Posterior cingulate gyrus (tissue), 11 donors: ENCODE results near the gene RGS17.
"Not testable (repeated sequence)": the region's sequence is repeated elsewhere in the genome, so short reads cannot be mapped to it uniquely, and the experiment has no call there.

Experiments used
- DNase-seq, 10 donors: peaks; one replicate each; pipeline versions ENCODE4 v3.0.0 to v3.0.0-alpha.2; 2020 to 2021; ENCODE audit warnings: mixed read lengths in 3 of 10
- intact Hi-C: fragments of 100-400 bp; cut with DNase I; formaldehyde crosslinking; loops from one replicate; pipeline ENCODE4 v1.15.1; 2023

RGS17 gene

GRCh38 chr6:153131037-153131981 is at the start of gene RGS17:
Gene RGS17, minus strand, starts transcription at chr6:153131282. Its CDS starts 87,264 bp downstream, at chr6:153044018.
- peak; percentile 37 to 92 (median 64) for DNase-seq

GRCh38 chr6:153172815-153173214 is 41.7 kb upstream of the RGS17 start:
- intact Hi-C loops = no loop called here
- DNase-seq = no peak

More at GRCh38 chr6:153131037-153131981, at the start of gene RGS17:
- intact Hi-C loops = no loop called here

GRCh38 chr6:153170511-153170910 is 39.4 kb upstream of the RGS17 start:
- no peak for DNase-seq
- intact Hi-C loops = no loop called here

GRCh38 chr6:153167907-153168306 is 36.8 kb upstream of the RGS17 start:
- intact Hi-C loops = no loop called here

GRCh38 chr6:153167061-153167891 is 36.2 kb upstream of the RGS17 start:
- intact Hi-C loops = no loop called here
- no peak for DNase-seq

More at GRCh38 chr6:153167907-153168306, 36.8 kb upstream of the RGS17 start:
- no peak for DNase-seq

- intact Hi-C loops = no loop called here
- no peak for DNase-seq
Observed at GRCh38 chr6:153162646-153163045, 31.6 kb upstream of the RGS17 start.

- intact Hi-C loops = no loop called here
- no peak for DNase-seq
Observed at GRCh38 chr6:153162172-153162571, 31.1 kb upstream of the RGS17 start.

- intact Hi-C loops = no loop called here
- DNase-seq = no peak
Observed at GRCh38 chr6:153160221-153160620, 29.1 kb upstream of the RGS17 start.

- intact Hi-C loops = no loop called here
- DNase-seq = peak in 2 of 10 donors; percentile 35 to 71
Observed at GRCh38 chr6:153150752-153151440, 19.8 kb upstream of the RGS17 start.

GRCh38 chr6:153150371-153150751 is 19.3 kb upstream of the RGS17 start:
- intact Hi-C loops = no loop called here
- no peak for DNase-seq

- intact Hi-C loops = no loop called here
- DNase-seq = no peak
Observed at GRCh38 chr6:153149891-153150290, 18.8 kb upstream of the RGS17 start.

- no peak for DNase-seq
- intact Hi-C loops = no loop called here
Observed at GRCh38 chr6:153146413-153146812, 15.3 kb upstream of the RGS17 start.

- DNase-seq = no peak
- intact Hi-C loops = no loop called here
Observed at GRCh38 chr6:153145591-153145990, 14.5 kb upstream of the RGS17 start.

- DNase-seq = no peak
- intact Hi-C loops = no loop called here
Observed at GRCh38 chr6:153143200-153143599, 12.1 kb upstream of the RGS17 start.

GRCh38 chr6:153140299-153140698 is 9.2 kb upstream of the RGS17 start:
- intact Hi-C loops = no loop called here
- DNase-seq = peak in 2 of 10 donors; percentile 50 to 75

GRCh38 chr6:153138930-153139329 is 7.8 kb upstream of the RGS17 start:
- DNase-seq = no peak
- intact Hi-C loops = no loop called here

GRCh38 chr6:153135681-153136080 is 4.6 kb upstream of the RGS17 start:
- intact Hi-C loops = no loop called here
- DNase-seq = no peak

GRCh38 chr6:153133667-153134066 is 2.6 kb upstream of the RGS17 start:
- DNase-seq = peak in 2 of 10 donors; percentile 52 to 55
- intact Hi-C loops = not testable (repeated sequence)

GRCh38 chr6:153130515-153131036 is 506 bp downstream of the RGS17 start:
- intact Hi-C loops = no loop called here

GRCh38 chr6:153129873-153130514 is 1.1 kb downstream of the RGS17 start:
- DNase-seq = peak in 6 of 10 donors; percentile 12 to 84 (median 54)
- intact Hi-C loops = no loop called here

More at GRCh38 chr6:153130515-153131036, 506 bp downstream of the RGS17 start:
- peak in 5 of 10 donors; percentile 4 to 78 (median 73) for DNase-seq
